Fibroblast of villous mesenchyme (primary cell): ENCODE data around the gene CEP89. TPM values are rescaled to one million over a fixed set of nuclear protein-coding genes. Genes with fewer than 3 reads are reported as not detected.

Experiments used
- DNase-seq: peaks from one replicate; pipeline ENCODE4 v3.0.0-alpha.2; 2010; ENCODE audit warnings: low read depth
- H3K4me3 ChIP-seq: 2 replicates; pipeline ENCODE4 v1.5.1; 2011; ENCODE audit warnings: low read depth, mild to moderate bottlenecking, low read length
- total RNA-seq: library from RNA; depleted of rRNA; stranded (reverse); fragments of >200 nt; gene quantifications from 2 replicates; pipeline ENCODE4 v1.2.3, GENCODE V29; 2012
- TF ChIP-seq, protein P1 (sequence below): IDR thresholded peaks from 2 replicates; pipeline ENCODE4 v1.5.1; 2012; ENCODE audit warnings: low read depth, mild to moderate bottlenecking, low read length; ENCODE audit not compliant: insufficient read depth

The CEP89 gene
- total RNA-seq, 1 donor: 18.1 TPM

- peak; percentile 52 for DNase-seq
- TF ChIP-seq, protein P1, sequence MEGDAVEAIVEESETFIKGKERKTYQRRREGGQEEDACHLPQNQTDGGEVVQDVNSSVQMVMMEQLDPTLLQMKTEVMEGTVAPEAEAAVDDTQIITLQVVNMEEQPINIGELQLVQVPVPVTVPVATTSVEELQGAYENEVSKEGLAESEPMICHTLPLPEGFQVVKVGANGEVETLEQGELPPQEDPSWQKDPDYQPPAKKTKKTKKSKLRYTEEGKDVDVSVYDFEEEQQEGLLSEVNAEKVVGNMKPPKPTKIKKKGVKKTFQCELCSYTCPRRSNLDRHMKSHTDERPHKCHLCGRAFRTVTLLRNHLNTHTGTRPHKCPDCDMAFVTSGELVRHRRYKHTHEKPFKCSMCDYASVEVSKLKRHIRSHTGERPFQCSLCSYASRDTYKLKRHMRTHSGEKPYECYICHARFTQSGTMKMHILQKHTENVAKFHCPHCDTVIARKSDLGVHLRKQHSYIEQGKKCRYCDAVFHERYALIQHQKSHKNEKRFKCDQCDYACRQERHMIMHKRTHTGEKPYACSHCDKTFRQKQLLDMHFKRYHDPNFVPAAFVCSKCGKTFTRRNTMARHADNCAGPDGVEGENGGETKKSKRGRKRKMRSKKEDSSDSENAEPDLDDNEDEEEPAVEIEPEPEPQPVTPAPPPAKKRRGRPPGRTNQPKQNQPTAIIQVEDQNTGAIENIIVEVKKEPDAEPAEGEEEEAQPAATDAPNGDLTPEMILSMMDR: no peak
- no peak overlapping the region for H3K4me3 ChIP-seq
Measured at GRCh38 chr19:32876919-32877285, 94.9 kb downstream of the CEP89 start.

DNA sequence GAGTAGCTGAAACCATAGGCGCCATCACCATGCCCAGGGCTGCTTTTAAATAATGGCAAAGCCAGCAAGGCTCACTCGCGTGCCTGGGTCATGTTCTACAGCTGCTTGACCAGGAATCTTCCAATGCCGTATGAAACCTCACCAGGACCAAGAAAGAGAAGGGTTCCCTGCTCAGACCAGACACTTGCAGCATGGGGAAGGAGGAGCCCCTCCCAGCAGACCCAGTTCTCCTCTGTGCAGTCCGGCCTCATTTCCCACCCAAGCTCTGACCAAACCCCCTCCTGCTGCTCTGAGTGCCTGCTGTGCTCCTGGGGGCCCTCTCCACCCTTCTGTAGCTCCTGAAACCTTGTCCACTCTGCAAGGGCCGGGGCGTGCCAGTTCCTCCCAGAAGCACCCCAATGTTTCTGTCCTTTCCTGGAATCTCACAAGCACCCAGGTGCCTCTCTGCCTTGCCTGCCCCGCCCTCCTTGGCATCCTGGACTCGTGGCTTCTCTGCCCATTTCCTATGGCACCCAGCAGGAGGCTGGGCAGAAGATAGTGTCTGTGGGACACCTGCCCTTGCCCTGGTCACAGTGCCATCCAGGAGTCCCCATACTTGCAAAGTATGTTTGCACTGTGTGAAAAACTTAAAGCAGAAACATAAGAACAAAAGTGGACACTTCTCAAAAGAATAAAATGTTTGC, 95.4 kb downstream of the CEP89 start:
- DNase-seq: no peak

DNA sequence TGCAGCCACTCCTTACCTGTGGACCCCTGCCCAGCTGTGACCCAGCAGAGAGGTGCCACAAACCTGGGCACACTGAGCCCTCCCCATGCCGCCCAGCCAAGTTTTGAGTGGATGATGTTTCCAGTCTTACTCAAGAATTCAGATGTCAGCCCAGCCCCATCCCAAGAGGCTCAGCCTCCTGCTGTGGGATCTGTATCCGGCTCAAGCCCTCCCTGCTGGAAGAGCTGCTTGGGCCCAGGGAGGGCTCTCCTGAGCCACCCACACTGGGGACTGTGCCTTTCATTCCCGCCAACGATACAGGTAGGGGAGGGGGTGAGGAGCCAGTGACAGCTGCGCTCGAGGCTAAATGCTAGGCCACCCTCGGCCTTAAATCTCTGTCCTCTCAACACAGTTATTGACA, 96.3 kb downstream of the CEP89 start:
- H3K4me3 ChIP-seq: no peak overlapping the region
- DNase-seq: no peak
- TF ChIP-seq, protein P1: no peak

More for the DNA sequence above, 95.4 kb downstream of the CEP89 start:
- TF ChIP-seq, protein P1: no peak
- H3K4me3 ChIP-seq: no peak overlapping the region

DNA sequence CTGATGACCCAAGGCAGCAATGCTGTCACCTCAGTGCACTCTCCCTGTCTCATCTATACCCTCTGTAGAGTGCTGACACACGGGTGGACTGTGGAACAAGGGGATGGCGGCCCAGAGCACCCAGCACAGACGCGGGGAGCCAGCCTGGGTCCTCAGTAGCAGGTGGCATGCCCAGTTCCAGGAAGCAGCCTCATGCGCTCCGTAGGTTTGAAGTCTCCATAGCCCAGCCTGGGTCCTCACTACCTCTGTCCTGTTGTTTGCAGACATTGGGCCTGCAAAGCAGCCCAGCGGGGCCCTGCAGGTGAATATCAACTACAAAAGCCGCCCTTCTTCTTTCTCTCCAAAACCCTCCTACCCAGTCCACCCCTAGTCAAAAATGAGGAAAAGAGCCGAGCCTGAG, 97.2 kb downstream of the CEP89 start:
- TF ChIP-seq, protein P1: no peak
- no peak for DNase-seq

GRCh38 chr19:32873247-32873959, 98.4 kb downstream of the CEP89 start:
- TF ChIP-seq, protein P1: no peak
- DNase-seq: no peak
- H3K4me3 ChIP-seq: no peak overlapping the region

More for the DNA sequence above, 97.2 kb downstream of the CEP89 start:
- H3K4me3 ChIP-seq: no peak overlapping the region

GRCh38 chr19:32872391-32872790, 99.4 kb downstream of the CEP89 start:
- no peak for DNase-seq
- TF ChIP-seq, protein P1: no peak
- H3K4me3 ChIP-seq: no peak overlapping the region
